ENCODE measurements around the gene A4GALT.

DNA sequence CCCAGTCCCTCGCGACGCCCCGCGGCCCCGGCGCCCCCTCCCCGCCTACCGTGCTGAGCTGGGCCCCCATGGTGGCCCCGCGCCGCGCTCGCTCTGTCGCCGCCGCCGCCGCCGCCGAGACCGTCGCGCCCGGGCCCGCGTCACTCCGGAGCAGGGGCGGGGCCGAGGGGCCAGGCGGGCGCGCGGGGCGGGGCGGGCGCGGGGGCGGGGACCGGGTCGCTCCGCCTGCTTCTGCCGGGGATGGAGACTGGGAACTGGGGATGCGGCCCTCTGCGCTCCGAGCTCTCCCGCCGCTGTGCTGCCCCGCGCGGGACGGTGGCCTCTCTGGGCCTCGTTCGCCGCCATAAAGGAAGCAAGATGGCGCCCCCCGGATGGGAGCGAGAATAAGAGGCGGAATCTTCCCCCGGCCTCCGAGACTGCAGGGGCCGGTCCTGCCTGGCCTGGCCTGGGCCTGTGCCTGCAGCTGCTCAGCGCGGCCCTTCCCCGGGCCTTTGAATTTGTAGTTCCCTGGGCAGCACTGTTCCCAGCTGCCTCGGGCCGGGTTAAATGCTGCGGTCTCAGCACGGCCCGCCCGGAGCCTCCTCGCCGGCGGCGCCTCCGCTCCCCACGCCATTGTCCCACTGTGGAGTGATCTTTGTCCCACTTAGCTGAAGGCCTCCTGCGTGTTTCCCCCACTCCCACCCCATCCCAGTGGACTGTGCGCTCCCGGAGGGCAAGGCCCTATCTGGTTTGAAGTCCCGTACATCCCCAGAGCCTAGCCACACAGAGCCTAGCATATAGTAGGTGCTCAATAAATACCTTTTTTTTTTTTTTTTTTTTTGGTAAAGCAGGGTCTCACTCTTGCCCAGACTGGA, 71.2 kb downstream of the A4GALT start, which contains the start of gene CYB5R3:
- TF ChIP-seq POLR2AphosphoS5 (IDR thresholded peaks at IDR 0.05) = peak in 2 of 3 donors; percentile 22 to 58
- TF ChIP-seq, protein P1, sequence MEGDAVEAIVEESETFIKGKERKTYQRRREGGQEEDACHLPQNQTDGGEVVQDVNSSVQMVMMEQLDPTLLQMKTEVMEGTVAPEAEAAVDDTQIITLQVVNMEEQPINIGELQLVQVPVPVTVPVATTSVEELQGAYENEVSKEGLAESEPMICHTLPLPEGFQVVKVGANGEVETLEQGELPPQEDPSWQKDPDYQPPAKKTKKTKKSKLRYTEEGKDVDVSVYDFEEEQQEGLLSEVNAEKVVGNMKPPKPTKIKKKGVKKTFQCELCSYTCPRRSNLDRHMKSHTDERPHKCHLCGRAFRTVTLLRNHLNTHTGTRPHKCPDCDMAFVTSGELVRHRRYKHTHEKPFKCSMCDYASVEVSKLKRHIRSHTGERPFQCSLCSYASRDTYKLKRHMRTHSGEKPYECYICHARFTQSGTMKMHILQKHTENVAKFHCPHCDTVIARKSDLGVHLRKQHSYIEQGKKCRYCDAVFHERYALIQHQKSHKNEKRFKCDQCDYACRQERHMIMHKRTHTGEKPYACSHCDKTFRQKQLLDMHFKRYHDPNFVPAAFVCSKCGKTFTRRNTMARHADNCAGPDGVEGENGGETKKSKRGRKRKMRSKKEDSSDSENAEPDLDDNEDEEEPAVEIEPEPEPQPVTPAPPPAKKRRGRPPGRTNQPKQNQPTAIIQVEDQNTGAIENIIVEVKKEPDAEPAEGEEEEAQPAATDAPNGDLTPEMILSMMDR (IDR thresholded peaks at IDR 0.05) = no peak
